Common myeloid progenitor, CD34-positive (primary cell): ENCODE data around the gene FBN1.

Experiments
- CTCF ChIA-PET: fragments of 350-600 bp; sonication (Branson Sonifier 250); formaldehyde crosslinking; loops from one replicate; lab custom pipeline; 2021; ENCODE audit warnings: antibody characterized with exemption; lab: Charles Lee
- POLR2A ChIA-PET: fragments of 350-600 bp; sonication (Branson Sonifier 250); formaldehyde crosslinking; loops from one replicate; lab custom pipeline; 2021; ENCODE audit warnings: antibody characterized with exemption; lab: Charles Lee
- DNase-seq, 3 donors: peaks; one replicate each; pipeline versions ENCODE4 v3.0.0 to v3.0.0-alpha.2; 2013
- H3K27ac ChIP-seq, 2 experiments: 1 replicate in 1 of 2; 2 replicates in 1 of 2; pipeline ENCODE4 v1.7.0; 2013; ENCODE audit warnings: inconsistent platforms in 2 of 2, low read length in 2 of 2, mild to moderate bottlenecking in 2 of 2, low read depth in 1 of 2, moderate library complexity in 1 of 2; ENCODE audit not compliant: severe bottlenecking in 2 of 2, insufficient read depth in 1 of 2, poor library complexity in 1 of 2
- H3K27me3 ChIP-seq, 5 experiments: replicated peaks in 2 of 5; 1 replicate in 3 of 5; 2 replicates in 2 of 5; pipeline versions ENCODE4 v1.6.1 to v1.7.0; 2013; ENCODE audit warnings: low read length in 4 of 5, mild to moderate bottlenecking in 2 of 5, moderate library complexity in 2 of 5, inconsistent platforms in 1 of 5; ENCODE audit not compliant: insufficient read depth in 5 of 5, control insufficient read depth in 4 of 5
- H3K36me3 ChIP-seq, 4 experiments: 1 replicate in 2 of 4; 2 replicates in 2 of 4; pipeline versions ENCODE4 v1.6.1 to v1.7.0; 2013; ENCODE audit warnings: low read length in 3 of 4, control low read depth in 1 of 4, mild to moderate bottlenecking in 1 of 4; ENCODE audit not compliant: control insufficient read depth in 4 of 4, insufficient read depth in 4 of 4
- H3K4me1 ChIP-seq, 4 experiments: 1 replicate in 3 of 4; 2 replicates in 1 of 4; pipeline versions ENCODE4 v1.6.1 to v1.7.1; 2013; ENCODE audit warnings: low read length in 3 of 4, mild to moderate bottlenecking in 3 of 4, control low read depth in 1 of 4, inconsistent platforms in 1 of 4, moderate library complexity in 1 of 4; ENCODE audit not compliant: control insufficient read depth in 4 of 4, insufficient read depth in 4 of 4; ENCODE audit errors: control extremely low read depth in 1 of 4
- H3K4me3 ChIP-seq, 7 experiments: 1 replicate in 4 of 7; 2 replicates in 3 of 7; pipeline versions ENCODE4 v1.5.1 to v1.7.0; 2013; ENCODE audit warnings: mild to moderate bottlenecking in 7 of 7, low read length in 6 of 7, moderate library complexity in 6 of 7, inconsistent platforms in 2 of 7, low read depth in 2 of 7, control low read depth in 1 of 7; ENCODE audit not compliant: insufficient read depth in 4 of 7, control insufficient read depth in 1 of 7; ENCODE audit errors: extremely low read depth in 1 of 7
- H3K9me3 ChIP-seq, 5 experiments: 1 replicate in 4 of 5; 2 replicates in 1 of 5; pipeline versions ENCODE4 v1.6.1 to v1.7.1; 2013; ENCODE audit warnings: low read length in 4 of 5, mild to moderate bottlenecking in 2 of 5, inconsistent platforms in 1 of 5, low read depth in 1 of 5, moderate library complexity in 1 of 5; ENCODE audit not compliant: control insufficient read depth in 4 of 5, insufficient read depth in 2 of 5; ENCODE audit errors: control extremely low read depth in 1 of 5
- WGBS: methylation state at CpG from one replicate; pipeline ENCODE4 v1.1.5; 2013; ENCODE audit not compliant: insufficient coverage; 5-methylcytosine and 5-hydroxymethylcytosine counted together

The FBN1 gene

DNA sequence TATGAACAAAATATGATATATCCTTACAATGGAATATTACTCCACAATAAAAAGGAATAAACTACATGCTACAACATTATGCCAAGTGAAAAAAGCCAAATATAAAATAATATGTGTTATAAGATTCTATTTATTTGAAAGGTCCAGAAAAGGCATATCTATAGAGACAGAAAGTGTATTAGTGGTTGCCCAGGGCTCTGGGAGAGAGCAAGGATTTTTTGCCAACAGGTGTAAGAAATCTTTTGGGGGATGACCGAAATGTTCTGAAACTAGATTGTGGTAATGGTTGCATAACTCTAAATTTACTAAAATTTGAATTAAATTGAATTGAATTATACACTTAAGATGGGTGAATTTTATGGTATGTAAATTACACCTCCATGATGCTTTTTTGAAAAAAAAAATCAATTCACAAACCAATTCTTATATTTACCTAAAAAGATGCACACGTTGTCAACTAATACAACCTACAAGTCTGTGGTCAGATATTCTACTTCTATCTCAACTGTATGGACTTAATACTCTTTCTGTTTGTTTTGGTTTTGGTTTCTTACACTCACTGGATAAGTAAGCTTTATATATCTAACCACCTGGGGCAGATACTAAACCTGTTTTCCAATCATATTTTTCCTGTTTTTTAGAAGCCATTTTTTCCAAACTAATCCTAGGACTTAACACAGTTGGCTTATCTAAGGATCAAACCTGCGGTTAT lies 75.8 kb downstream of the FBN1 start:
- Histone ChIP-seq H3K27ac (no peak overlapping the region), H3K36me3 (peaks cover 0 to 2% (median 0%) of the 10 kb centered on the region in 4 experiments), H3K4me3 (no peak overlapping the region), H3K9me3 (peaks cover 0 to 5% (median 0%) of the 10 kb centered on the region in 5 experiments), H3K4me1 (no peaks in the 10 kb centered on the region), H3K27me3 (no peaks in the 10 kb centered on the region)
- ChIA-PET POLR2A (no interaction called here), CTCF (no interaction called here)
- no peak for DNase-seq
- WGBS: 100% methylated on average over 1 of the region's 3 CpGs

DNA sequence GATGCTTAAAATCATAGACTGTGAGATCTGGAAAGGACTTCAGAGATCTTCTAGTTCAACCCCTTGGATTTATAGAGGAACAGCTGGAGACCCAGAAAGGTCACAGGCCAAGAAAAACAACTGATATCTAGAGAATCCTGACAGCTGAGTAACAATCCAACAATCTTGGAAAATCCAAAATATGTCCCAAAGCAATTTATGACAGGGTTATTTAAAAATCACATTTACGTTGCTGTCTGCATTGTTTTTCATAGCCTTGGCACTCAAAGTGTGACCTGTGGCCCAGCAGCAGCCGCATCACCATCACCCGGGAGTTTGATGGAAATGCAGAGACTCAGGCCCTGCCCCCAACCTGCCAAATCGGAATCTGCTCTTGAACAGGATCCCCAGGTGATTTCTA lies 78.8 kb downstream of the FBN1 start:
- Histone ChIP-seq H3K4me1 (no peaks in the 10 kb centered on the region), H3K9me3 (peaks cover 0 to 5% (median 0%) of the 10 kb centered on the region in 5 experiments), H3K27me3 (no peaks in the 10 kb centered on the region), H3K36me3 (no peaks in the 10 kb centered on the region), H3K27ac (no peak overlapping the region), H3K4me3 (no peak overlapping the region)
- POLR2A ChIA-PET: no interaction called here
- CTCF ChIA-PET: interaction anchor here (0.6 kb wide), 1 partner anchor 83 kb away, joined by 3 read pairs; no protein-coding TSS in a partner anchor
- DNase-seq: no peak
- WGBS: 95% methylated on average over 4 of the region's 4 CpGs

DNA sequence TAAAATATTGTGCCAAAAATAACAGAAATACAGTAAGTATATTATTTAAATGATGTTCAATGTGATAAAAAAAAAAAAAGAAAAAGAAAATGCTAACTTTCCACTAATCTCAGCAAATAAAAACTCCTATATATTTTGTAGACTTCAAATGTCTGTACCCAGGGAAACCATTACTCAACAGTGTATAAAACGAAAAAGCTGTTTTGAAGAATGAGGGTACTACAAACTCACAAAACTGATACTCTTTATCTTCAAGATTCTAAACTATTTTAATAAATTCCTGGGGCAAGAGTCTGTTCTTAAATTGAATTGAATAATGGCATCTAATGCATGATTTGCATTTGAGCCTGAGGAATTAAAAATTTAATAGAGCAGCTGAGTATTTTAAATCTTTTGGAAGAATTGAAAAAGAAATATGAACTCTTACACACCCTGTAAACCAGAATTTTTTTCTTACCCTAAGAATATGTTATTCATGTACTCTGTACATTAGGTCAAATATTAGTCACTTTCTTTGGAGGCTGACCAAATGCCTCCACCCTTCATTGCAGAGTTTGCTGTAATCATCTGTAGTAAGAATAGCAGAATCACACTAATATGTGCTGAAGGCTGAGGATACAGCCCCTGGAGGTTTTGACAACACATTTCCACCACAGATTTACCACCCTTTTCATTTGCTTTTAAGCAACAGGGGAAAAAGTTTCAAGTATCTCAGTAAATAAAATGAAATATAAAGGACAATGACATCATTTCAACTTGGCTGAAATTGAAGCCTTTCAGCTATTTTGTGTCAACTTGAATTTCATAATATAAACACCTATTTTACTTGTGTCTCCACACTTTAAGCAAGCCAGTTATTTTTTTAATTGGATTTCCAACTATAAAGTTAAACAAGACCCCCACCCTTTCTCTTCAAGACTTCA lies 79.7 kb downstream of the FBN1 start:
- ChIA-PET POLR2A (no interaction called here), CTCF (interaction anchor here (0.6 kb wide), 1 partner anchor 84 kb away, joined by 3 read pairs; no protein-coding TSS in a partner anchor)
- Histone ChIP-seq H3K27me3 (no peaks in the 10 kb centered on the region), H3K36me3 (no peaks in the 10 kb centered on the region), H3K4me3 (no peak overlapping the region), H3K9me3 (peaks cover 0 to 5% (median 0%) of the 10 kb centered on the region in 5 experiments), H3K27ac (no peak overlapping the region), H3K4me1 (no peaks in the 10 kb centered on the region)
- DNase-seq: no peak
- WGBS: no CpG with 5 or more reads among the region's 1 CpG

DNA sequence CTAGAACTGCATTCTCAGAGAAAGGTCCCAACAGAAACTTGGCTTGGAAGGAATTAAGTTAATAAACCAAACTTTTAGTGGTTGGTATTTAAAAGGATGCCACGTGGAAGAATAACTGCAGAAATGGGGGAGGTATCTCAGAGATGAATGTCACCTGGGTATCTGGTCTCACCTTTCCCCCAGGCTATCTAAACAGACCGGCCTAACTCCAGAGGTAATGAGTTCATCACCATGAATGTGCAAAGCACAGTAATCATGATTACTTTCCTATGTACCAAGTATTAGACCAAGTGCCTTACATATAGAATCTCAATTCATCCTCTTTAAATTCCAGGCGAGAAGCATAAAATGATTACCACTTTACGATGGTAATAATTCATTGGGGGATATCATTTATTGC lies 80.8 kb downstream of the FBN1 start:
- WGBS: 100% methylated on average over 3 of the region's 4 CpGs
- ChIA-PET CTCF (no interaction called here), POLR2A (no interaction called here)
- H3K4me1 ChIP-seq: no peaks in the 10 kb centered on the region
- H3K36me3 ChIP-seq: no peaks in the 10 kb centered on the region
- no peak for DNase-seq
- H3K27ac ChIP-seq: no peak overlapping the region
- no peaks in the 10 kb centered on the region for H3K27me3 ChIP-seq
- no peak overlapping the region for H3K4me3 ChIP-seq
- peaks cover 0 to 5% (median 0%) of the 10 kb centered on the region in 5 experiments for H3K9me3 ChIP-seq

DNA sequence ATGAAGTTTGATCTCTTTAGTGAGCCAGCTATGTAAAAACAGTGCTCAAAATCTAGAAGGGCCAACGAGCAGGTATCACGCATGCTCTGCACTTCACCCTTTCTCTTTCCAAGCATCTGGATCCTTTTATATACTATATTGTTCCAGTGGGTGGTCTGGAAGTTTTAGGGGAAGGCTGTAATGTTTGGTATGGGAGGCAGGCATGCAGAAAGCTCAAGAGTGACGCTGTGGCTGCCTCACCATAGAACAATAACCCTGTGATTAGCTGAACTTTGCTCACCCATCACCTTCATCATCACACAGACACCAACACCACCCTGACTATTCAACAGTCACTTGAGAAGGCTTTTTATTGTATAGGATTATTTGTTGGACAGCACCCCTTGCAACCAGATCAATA lies 81.6 kb downstream of the FBN1 start:
- H3K27me3 ChIP-seq: no peaks in the 10 kb centered on the region
- H3K36me3 ChIP-seq: no peaks in the 10 kb centered on the region
- H3K4me1 ChIP-seq: peaks cover 0 to 3% (median 0%) of the 10 kb centered on the region in 4 experiments
- no peak overlapping the region for H3K27ac ChIP-seq
- no CpG with 5 or more reads among the region's 3 CpGs for WGBS
- POLR2A ChIA-PET: no interaction called here
- peaks cover 0 to 3% (median 0%) of the 10 kb centered on the region in 5 experiments for H3K9me3 ChIP-seq
- CTCF ChIA-PET: interaction anchor here (1.2 kb wide), 1 partner anchor 16 kb away, joined by 4 read pairs; no protein-coding TSS in a partner anchor
- no peak overlapping the region for H3K4me3 ChIP-seq
- DNase-seq: no peak

DNA sequence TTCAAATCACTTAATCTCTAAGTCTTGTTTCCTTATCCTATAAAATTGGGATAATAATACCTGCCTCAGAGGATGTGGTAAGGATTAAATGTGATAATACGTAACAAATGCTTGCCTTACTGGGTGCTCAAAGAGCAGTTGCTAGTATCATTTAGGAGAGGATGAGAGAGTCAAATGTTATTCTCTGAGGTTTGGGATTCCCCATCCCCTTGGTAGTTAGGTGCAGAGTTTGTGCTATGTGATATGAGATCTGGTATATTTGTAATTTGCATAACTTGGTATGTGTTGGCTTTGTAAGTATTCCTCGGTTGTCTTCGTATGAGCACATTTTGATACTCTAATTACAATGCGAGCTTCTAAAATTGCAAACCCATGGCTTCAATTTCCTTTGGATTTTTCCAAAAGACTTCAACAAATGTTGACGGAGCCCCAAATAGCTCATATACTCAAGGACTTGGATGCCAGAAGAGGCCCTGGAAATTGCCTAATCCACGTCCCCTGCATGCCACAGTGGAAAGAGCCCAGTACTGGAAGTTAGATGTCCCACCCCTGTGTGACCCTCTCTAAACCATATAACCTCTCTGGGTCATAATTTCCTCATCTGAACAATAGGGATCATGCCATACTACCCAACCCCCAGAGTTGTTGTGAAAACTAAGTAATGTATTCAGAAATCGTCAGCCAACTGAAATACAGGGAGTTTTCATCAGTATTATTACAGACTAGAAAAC lies 85.0 kb downstream of the FBN1 start:
- no peaks in the 10 kb centered on the region for H3K9me3 ChIP-seq
- peaks cover 0 to 17% (median under 1%) of the 10 kb centered on the region in 4 experiments for H3K4me1 ChIP-seq
- CTCF ChIA-PET: no interaction called here
- no peak overlapping the region for H3K4me3 ChIP-seq
- DNase-seq: no peak
- no peak overlapping the region for H3K27ac ChIP-seq
- 94% methylated on average over 4 of the region's 7 CpGs for WGBS
- no peaks in the 10 kb centered on the region for H3K36me3 ChIP-seq
- H3K27me3 ChIP-seq: no peaks in the 10 kb centered on the region
- POLR2A ChIA-PET: no interaction called here
